AG09319 (cell line): ENCODE results near the gene NET1.

Source experiments
- DNase-seq: peaks from one replicate; pipeline ENCODE4 v3.0.0-alpha.2; 2010; ENCODE audit warnings: low read depth; ENCODE audit errors: extremely low read depth
- CTCF ChIP-seq: IDR thresholded peaks from 2 replicates; pipeline ENCODE4 v1.5.1; 2011; ENCODE audit warnings: low read depth, mild to moderate bottlenecking, inconsistent platforms, low read length, moderate library complexity

The NET1 gene

DNA sequence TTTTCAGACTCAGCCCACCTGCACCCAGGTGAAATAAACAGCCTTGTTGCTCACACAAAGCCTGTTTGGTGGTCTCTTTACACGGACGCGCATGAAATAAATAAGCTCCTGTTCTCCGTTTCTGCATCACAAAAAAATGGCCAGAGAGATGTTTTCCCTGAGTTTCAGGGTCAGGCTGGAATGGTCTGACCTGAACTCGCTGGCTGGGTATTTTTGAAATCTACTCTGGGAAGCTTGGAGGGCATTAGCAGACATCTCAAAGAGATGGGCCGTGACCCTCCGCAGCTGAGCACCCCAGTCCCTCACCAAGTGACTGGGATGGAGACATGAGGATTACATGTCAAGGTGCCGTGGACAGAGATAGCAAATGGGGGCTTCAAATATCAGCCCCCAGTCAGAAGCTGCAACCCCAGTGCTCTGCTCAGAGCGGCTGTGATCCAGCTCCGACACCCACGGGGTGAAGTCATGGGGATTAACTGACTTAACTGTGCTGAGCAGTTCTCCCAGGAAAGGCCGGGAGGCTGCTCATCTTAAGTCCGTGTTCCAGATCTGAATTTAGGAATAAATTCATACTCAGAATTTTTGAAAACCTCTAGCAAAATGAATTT is 64.7 kb downstream of the NET1 start:
- no peak for DNase-seq
- TF ChIP-seq CTCF, result no peak

GRCh38 chr10:5477948-5478693 is 65.8 kb downstream of the NET1 start:
- no peak for DNase-seq
- TF ChIP-seq CTCF, result no peak

GRCh38 chr10:5478694-5479305 is 66.4 kb downstream of the NET1 start:
- no peak for DNase-seq
- no peak for TF ChIP-seq CTCF

DNA sequence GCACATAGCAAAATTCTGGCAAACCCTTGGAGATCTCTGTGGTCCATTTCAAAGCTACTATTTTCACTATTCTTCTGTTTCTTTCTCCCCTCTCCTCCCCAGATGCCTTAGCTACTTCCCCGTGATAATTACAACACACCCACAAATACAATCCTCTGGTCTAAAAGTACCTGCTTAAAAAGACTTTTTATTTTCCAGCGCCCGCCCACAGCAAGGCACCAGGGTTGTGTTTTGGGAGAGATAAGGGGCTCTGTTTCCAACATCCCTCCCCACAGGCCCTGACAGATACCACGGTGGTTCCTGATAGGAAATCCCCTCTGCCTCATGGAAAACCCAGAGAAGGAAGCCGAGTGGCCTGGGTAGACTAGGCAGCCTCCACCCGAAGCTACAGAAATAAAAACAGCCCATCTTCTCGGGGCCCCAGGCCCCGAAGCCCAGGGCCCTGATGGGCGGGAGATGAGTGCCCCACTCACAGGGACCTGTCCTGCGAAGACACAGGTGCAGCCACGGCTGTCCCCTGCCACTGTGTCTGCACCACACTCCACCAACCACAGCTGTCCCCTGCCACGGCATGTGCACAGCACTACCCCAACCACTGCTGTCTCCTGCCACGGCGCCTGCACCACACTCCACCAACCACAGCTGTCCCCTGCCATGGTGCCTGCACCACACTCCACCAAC is 67.3 kb downstream of the NET1 start:
- DNase-seq, result no peak
- TF ChIP-seq CTCF, result no peak

DNA sequence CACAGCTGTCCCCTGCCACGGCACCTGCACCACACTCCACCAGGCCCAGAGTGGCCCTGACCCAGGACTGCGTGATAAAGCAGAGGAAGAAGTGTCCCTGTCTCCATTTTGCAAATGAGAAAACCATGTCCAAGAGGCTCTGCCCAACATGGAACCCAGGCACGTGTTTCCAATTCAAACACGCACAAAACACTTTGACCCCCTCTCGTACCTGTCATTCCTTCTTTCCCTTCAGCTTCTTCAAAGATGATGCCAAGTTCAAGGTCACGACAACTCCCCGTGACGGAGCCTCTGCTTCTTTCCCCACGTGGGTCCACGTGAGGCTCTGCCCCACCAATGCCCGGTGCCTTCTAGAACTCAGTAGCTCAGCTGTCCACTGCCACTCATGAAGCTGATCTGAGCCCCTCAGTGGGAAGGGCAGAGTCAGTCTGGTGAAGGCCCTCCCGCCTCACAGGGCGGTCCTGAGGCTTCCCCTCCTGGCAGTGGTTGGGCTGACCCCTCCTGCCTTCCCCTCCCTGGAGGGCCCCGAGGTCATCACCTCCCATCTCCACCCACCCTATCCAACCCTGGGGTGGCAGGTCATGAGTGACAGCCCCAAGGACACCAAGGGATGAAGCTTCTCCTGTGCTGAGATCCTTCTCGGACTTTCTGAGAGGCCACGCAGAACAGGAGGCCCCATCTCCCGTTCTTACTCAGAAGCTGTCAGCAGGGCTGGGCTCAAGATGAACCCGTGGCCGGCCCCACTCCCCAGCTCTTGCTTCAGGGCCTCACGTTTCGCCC is 68.0 kb downstream of the NET1 start:
- DNase-seq, result no peak
- no peak for TF ChIP-seq CTCF

DNA sequence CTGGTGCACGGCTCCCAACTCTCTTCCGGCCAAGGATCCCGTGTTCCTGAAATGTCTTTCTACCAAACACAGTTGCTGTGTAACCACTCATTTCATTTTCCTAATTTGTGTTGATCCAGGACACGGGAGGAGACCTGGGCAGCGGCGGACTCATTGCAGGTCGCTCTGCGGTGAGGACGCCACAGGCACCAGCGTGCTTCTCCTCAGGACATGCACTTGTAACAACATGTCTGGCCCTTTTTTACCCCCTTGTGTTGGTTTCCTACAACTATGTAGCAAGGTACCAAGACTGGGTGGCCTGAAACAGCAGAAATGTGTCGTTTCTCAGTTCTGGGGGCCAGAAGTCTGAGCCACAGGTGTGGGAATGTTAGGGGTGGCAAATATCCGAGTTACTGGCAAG is 68.8 kb downstream of the NET1 start:
- no peak for DNase-seq
- no peak for TF ChIP-seq CTCF
